ENCODE results near the gene FRMPD3. TPM values are rescaled to one million over a fixed set of nuclear protein-coding genes. Genes with fewer than 3 reads are reported as not detected.

FRMPD3 gene
- polyA plus RNA-seq, 1 donor (not counting 4 experiments of a cell fraction or from before 2014, with no cell fraction given), result not detected

DNA sequence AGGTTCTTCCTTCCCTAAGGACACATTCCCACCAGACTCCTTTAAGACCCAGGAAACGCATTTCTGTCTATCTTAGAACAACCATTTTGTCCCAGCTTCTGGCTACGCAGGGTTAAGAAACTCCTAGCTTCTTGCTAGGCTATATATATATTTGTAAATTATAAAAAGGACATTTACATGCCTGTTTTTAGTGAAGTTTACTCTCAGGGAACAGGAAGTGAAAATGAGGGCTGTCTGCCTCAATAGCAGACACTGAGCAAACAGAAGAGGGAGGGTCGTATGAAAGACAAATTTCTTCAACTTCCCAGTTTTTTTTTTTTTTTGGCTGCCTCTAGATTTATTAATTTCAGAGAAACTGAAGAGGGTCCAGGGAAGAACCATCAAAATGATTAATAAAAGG is 9.3 kb upstream of the FRMPD3 start:
- DNase-seq (ENCODE audit: low read depth, low spot score), result no peak
- no peak overlapping the region for H2AFZ ChIP-seq (ENCODE audit: control insufficient read depth, low read length)
- no peak overlapping the region for H3K9ac ChIP-seq (ENCODE audit: control insufficient read depth, extremely low read depth, insufficient read depth, low read length)
- no peaks in the 10 kb centered on the region for H3K4me1 ChIP-seq (ENCODE audit: control insufficient read depth, extremely low read depth, insufficient read depth, low read length)
- no peaks in the 10 kb centered on the region for H3K9me1 ChIP-seq (ENCODE audit: control insufficient read depth, extremely low read depth, insufficient read depth, low read length)
- FAIRE-seq, result no peak
- no peak overlapping the region for H3K27ac ChIP-seq (ENCODE audit: control insufficient read depth, insufficient read depth, low read length)
- H3K4me2 ChIP-seq (ENCODE audit: control insufficient read depth, extremely low read depth, insufficient read depth, low read depth, low read length), result no peak overlapping the region
- H3K79me2 ChIP-seq (ENCODE audit: control insufficient read depth, insufficient read depth, low read length), result no peaks in the 10 kb centered on the region
- H3K9me3 ChIP-seq (ENCODE audit: control insufficient read depth, low read depth, low read length), result no peaks in the 10 kb centered on the region
- no peaks in the 10 kb centered on the region for H4K20me1 ChIP-seq (ENCODE audit: control insufficient read depth, extremely low read depth, insufficient read depth, low read length)
- no peaks in the 10 kb centered on the region for H3K36me3 ChIP-seq (ENCODE audit: control insufficient read depth in 2 of 2, extremely low read depth in 1 of 2, insufficient read depth in 2 of 2, low read length in 2 of 2)
- TF ChIP-seq, protein P1, sequence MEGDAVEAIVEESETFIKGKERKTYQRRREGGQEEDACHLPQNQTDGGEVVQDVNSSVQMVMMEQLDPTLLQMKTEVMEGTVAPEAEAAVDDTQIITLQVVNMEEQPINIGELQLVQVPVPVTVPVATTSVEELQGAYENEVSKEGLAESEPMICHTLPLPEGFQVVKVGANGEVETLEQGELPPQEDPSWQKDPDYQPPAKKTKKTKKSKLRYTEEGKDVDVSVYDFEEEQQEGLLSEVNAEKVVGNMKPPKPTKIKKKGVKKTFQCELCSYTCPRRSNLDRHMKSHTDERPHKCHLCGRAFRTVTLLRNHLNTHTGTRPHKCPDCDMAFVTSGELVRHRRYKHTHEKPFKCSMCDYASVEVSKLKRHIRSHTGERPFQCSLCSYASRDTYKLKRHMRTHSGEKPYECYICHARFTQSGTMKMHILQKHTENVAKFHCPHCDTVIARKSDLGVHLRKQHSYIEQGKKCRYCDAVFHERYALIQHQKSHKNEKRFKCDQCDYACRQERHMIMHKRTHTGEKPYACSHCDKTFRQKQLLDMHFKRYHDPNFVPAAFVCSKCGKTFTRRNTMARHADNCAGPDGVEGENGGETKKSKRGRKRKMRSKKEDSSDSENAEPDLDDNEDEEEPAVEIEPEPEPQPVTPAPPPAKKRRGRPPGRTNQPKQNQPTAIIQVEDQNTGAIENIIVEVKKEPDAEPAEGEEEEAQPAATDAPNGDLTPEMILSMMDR (optimal IDR thresholded peaks at IDR 0.05 in 1 of 3, IDR thresholded peaks at IDR 0.05 in 1 of 3, conservative IDR thresholded peaks at IDR 0.05 in 1 of 3; ENCODE audit: extremely low read depth in 1 of 3, insufficient read depth in 2 of 3, low read length in 3 of 3), result no peak
- no peak for TF ChIP-seq EZH2 (IDR thresholded peaks at IDR 0.05; ENCODE audit: low read length)
- H3K27me3 ChIP-seq (ENCODE audit: control insufficient read depth, extremely low read depth, insufficient read depth, low read length), result peaks cover 16% of the 10 kb centered on the region
- H3K4me3 ChIP-seq (ENCODE audit: control insufficient read depth in 2 of 3, extremely low read depth in 1 of 3, insufficient read depth in 2 of 3, low read depth in 1 of 3, low read length in 3 of 3), result no peak overlapping the region
- dilution Hi-C loops (cut with MboI; ENCODE audit: extremely low pct_ligation_motif_present, low sequenced_read_pairs), result no loop called here

DNA sequence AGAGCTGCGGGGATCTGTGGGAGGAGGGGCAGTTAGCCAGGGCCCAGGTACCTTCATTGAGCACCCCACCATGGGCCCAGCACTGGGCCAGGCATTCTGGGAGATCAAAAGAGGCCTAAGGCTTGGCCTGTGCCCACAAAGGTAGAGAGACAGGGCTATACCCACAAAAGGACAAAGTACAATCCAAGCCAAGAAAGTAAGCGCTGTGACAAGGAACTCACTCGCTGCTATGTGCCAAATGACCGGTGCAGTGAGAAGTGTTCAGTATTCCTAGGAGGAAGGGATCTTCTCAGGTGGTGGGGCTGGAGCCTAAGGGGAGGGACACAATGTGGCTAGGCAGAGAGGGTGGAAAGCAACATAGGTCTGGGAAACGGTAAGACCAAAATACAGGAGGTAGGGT is 8.8 kb upstream of the FRMPD3 start:
- FAIRE-seq (no peak), DNase-seq (ENCODE audit: low read depth, low spot score) (no peak)
- Histone ChIP-seq H2AFZ (ENCODE audit: control insufficient read depth, low read length) (no peak overlapping the region), H3K9me1 (ENCODE audit: control insufficient read depth, extremely low read depth, insufficient read depth, low read length) (no peaks in the 10 kb centered on the region), H3K36me3 (ENCODE audit: control insufficient read depth in 2 of 2, extremely low read depth in 1 of 2, insufficient read depth in 2 of 2, low read length in 2 of 2) (no peaks in the 10 kb centered on the region), H3K27me3 (ENCODE audit: control insufficient read depth, extremely low read depth, insufficient read depth, low read length) (peaks cover 21% of the 10 kb centered on the region), H3K4me3 (ENCODE audit: control insufficient read depth in 2 of 3, extremely low read depth in 1 of 3, insufficient read depth in 2 of 3, low read depth in 1 of 3, low read length in 3 of 3) (no peak overlapping the region), H3K9ac (ENCODE audit: control insufficient read depth, extremely low read depth, insufficient read depth, low read length) (no peak overlapping the region), H3K27ac (ENCODE audit: control insufficient read depth, insufficient read depth, low read length) (no peak overlapping the region), H4K20me1 (ENCODE audit: control insufficient read depth, extremely low read depth, insufficient read depth, low read length) (no peaks in the 10 kb centered on the region), H3K9me3 (ENCODE audit: control insufficient read depth, low read depth, low read length) (no peaks in the 10 kb centered on the region), H3K4me2 (ENCODE audit: control insufficient read depth, extremely low read depth, insufficient read depth, low read depth, low read length) (no peak overlapping the region), H3K4me1 (ENCODE audit: control insufficient read depth, extremely low read depth, insufficient read depth, low read length) (no peaks in the 10 kb centered on the region), H3K79me2 (ENCODE audit: control insufficient read depth, insufficient read depth, low read length) (no peaks in the 10 kb centered on the region)
- dilution Hi-C loops (cut with MboI; ENCODE audit: extremely low pct_ligation_motif_present, low sequenced_read_pairs), result no loop called here
- TF ChIP-seq EZH2 (IDR thresholded peaks at IDR 0.05; ENCODE audit: low read length), result no peak
- TF ChIP-seq, protein P1 (optimal IDR thresholded peaks at IDR 0.05 in 1 of 3, IDR thresholded peaks at IDR 0.05 in 1 of 3, conservative IDR thresholded peaks at IDR 0.05 in 1 of 3; ENCODE audit: extremely low read depth in 1 of 3, insufficient read depth in 2 of 3, low read length in 3 of 3), result no peak
